GM19351 (cell line): ENCODE data around the gene METTL25B.
A peak's percentile ranks its signal among the peaks of the same experiment; 100 is the strongest.

ENCODE experiments used
- ATAC-seq: cut with Tn5 transposase; IDR thresholded peaks from one replicate; pipeline ENCODE4 v1.9.1; 2021; ENCODE audit warnings: mild to moderate bottlenecking, moderate library complexity; ENCODE audit not compliant: unreplicated experiment

Gene METTL25B

GRCh38 chr1:156767101-156767878 is 39.0 kb downstream of the METTL25B start, which contains the start of gene PRCC:
Gene PRCC (plus strand): TSS chr1:156767535. CDS start chr1:156767772, 237 bp downstream.
- ATAC-seq: peak; percentile 93

DNA sequence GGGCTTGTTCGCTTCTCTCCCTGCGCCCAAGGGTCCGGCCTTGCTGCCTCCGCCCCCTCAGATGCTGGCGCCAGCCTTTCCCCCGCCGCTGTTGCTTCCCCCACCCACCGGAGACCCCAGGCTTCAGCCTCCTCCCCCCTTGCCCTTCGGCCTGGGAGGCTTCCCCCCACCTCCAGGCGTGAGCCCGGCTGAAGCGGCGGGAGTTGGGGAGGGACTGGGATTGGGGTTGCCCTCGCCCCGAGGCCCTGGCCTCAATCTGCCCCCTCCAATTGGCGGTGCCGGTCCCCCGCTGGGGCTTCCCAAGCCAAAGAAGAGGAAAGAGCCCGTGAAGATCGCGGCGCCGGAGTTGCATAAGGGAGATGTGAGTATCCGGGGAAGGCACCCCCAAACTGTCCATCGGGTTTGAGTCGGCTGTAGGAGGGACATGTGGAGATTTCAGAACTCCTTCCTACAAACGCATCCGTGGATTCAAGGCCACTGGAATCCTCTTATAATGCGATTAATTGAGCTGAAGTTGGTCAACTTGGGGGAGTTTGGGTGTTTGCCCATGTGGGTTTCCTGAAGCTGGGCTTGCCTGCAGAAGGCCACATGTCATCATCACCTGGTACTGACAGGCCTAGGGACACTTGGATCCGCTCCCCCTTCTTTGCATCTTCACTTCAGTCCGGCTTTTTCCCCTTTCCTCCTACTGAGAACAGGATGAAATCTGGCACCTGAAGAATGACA is 39.8 kb downstream of the METTL25B start:
- no peak for ATAC-seq

DNA sequence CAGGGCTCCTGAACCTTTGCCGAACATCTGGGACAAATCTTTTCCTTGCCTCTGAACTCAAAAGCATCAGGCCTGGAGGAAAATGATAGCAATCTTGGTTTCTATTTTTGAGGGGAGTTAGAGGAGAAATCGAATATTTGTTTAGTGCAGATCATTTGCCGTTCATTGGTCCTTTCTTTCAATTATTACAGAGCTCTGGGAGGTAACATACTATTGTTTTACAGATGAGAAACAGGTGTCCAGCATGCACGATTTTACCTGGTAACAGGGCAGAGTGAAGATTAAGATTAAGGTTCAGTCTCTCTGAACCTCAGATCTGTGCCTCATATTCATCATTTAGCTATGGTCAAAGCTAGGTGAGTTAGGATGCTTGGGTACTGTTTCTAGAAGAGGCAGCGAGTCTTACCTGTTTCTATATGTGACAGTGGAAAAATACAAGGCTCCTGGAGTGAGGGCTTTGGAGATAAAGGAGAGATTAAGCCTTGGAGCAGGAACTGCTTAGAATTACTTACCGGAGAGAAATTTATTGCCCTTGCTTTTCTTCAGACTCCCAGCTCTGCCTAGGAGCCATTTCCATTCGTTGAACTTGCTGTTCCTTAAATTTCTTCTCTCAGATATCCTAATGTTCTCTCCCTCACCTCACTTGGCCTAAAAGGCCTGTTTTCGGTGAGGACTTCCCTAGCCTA is 40.5 kb downstream of the METTL25B start:
- no peak for ATAC-seq

DNA sequence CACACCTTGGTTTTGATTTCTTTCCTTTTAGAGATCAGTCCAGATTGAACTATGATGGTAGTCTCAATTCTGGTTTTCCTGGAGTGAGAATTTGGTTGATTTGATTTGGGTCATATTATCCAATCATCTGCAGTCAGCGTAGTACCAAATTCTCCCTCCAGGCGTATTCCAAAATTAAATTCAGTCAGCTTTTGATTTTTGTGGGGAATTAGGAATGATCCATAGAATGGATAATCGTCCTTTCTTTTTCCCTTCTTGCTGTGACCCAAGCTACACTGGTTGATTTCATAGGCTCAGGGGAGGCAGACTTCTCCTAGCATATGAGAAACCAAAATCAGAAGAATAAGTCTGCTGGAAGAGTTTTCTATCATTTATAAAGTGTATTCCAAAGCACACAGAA is 44.0 kb downstream of the METTL25B start:
- no peak for ATAC-seq

DNA sequence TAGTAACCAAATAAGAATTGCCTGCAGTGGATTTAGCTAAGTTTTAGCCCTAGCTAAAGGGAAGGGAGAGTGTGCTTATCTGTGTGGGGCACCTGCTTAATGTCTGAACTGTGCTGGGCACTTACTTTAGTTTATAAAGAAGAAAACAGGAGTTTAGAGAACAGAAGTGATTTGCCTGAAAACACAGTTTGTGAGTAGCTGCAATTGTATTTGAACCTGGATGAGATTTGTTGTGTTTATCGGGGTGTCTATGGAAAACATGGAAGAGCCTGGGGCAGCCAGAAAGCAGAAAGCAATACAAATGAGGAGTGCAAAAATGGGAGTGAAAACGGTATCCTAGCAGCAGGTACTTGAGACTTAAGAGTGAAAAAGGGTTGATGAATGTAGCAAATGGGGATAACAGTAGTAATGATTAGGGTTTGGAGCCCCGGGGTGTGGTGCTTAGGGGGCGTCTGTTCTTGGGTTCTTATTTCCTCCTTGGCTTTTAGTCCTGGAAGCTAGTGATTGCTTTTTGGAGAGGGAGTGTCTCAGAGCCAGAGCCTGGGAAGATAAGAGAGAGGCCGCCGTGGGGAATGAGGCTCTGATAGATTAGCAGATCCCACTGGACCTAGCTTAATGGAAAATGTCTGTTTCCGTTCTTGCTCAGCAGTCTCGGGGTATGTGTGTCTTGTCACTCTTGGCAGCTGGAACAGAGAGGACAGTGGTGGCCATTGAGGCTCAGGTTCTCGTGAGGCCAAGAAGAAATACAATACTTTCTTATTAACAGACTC is 44.6 kb downstream of the METTL25B start:
- no peak for ATAC-seq

DNA sequence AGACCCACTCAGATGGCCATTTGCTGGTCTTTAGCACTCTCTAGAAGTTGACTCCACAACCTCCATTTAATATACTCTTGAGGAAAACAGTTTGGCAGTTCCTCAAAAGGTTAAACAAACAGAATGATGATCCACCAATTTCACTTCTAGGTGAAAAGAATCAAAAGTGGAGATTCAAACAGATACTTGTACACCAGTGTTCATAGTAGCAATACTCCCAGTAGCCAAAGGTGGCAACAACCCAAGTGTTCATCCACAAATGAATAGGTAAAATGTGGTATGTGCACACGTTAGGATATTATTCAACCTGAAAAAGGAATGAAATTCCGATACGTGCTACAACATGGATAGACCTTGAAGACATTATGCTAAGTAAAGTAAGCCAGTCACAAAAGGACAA is 45.3 kb downstream of the METTL25B start:
- ATAC-seq: no peak

DNA sequence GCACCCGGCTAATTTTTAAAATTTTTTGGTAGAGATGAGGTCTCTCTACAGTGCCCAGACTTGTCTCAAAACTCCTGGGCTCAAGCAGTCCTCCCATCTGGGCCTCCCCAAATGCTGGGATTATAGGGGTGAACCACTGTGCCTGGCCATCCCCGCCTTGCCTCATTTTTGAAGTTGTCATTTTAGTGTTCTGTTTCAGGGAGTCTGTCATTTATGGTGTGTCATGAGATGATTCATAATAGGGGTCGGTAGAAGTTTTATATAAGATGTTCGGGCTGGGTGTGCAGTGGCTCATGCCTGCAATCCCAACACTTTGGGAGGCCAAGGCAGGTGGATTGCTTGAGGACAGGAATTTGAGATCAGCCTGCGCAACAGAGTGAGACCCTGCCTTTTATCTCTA is 47.5 kb downstream of the METTL25B start:
- ATAC-seq: no peak

DNA sequence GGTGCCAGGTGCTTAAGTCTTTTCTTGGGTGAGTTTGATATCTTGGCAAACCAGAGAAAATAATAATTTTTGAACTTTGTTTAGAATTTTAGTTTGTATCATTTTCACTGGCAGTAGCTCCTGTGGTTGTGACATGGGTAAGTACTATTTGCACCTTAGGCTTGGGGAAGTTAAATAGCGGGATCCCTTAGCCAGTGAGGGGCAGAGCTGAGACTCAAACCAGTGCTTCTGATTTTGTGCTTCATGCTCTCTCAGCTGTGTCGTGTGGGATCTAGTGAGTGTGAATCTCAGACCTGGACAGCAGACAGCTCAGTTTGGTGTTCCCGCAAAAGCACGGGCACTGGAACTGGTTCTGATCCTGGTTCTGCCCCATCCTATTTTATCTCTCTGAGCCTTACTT is 48.7 kb downstream of the METTL25B start:
- no peak for ATAC-seq

DNA sequence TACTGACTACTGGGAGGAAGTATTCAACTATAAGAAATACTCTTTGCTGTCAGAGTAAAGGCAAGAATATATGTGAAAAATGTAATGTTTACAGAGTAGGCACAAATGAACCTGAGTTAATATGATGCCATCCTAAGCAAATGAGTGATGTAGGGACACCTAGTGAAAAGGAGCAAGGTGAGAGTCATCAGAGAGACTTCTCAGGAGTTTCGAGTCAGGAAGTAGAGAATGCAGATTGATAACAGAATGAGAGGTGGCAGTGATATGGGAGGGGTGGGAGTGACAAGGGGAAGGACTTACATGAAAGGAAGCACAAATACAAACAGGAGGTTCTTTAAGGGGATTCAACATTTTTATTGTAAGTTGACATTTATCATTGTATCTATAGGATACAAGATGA is 49.3 kb downstream of the METTL25B start:
- ATAC-seq: no peak

- no peak for ATAC-seq
Measured at GRCh38 chr1:156781585-156782186, 53.4 kb downstream of the METTL25B start.

- ATAC-seq: no peak
Measured at GRCh38 chr1:156785458-156785857, 57.2 kb downstream of the METTL25B start.
